ENCODE measurements around the gene PKN1. TPM values are rescaled to one million over a fixed set of nuclear protein-coding genes. Genes with fewer than 3 reads are reported as not detected.

Gene PKN1
- total RNA-seq, 1 experiment from 2014 or later: 205 TPM

DNA sequence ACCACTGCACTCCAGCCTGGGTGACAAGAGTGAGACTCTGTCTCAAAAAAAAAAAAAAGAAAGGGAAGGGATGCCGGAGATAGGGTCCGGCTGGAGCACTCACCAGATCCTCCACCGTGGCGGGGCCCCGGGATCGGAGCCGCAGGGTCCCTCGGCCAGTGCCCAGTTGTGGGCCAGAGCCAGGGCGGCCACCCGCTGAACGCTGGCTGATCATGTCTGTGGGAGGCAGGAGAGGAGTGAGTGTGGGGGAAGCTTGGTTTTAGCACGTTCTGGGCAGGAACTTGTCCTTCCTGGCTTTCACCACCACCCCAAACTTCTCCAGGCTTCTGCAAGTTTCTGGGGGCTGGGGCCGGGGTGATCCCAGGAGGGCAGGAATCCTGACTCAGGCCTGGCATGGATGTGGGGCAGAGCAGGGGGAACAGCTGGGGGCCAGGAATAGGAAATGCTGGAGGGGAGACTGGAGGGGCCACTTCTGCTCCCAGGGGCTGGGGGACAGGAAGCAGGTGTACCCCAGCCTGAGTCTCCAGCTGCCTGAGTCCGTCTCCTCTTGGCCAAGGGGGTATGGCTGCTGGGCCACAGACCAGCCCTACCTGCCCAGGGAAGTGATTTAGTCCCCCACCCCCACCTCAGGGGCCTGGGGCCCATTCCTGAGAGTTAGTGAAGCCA lies 46.3 kb downstream of the PKN1 start:
- Histone ChIP-seq H3K27ac (ENCODE audit: low read length) (no peak overlapping the region), H3K36me3 (ENCODE audit: control insufficient read depth, insufficient read depth, low read length) (no peaks in the 10 kb centered on the region; the same call in 1 of the 2 replicates), H3K27me3 (ENCODE audit: control insufficient read depth, insufficient read depth, low read length) (no peaks in the 10 kb centered on the region), H3K4me1 (ENCODE audit: control insufficient read depth, insufficient read depth, low read length) (peaks cover 24% of the 10 kb centered on the region), H3K9me3 (ENCODE audit: control insufficient read depth, insufficient read depth, low read depth, low read length) (no peaks in the 10 kb centered on the region), H3K4me3 (ENCODE audit: low read depth in 2 of 2, low read length in 2 of 2) (no peak overlapping the region)
- POLR2A ChIA-PET: no interaction called here
- intact Hi-C loops (cut with micrococcal nuclease; ENCODE audit: unreplicated experiment) (no loop called here), in situ Hi-C loops (cut with HindIII; ENCODE audit: low pct_unique_long_range_greater_than_20kb, low sequenced_read_pairs) (no loop called here)
- ATAC-seq: no peak
- TF ChIP-seq, protein P1, sequence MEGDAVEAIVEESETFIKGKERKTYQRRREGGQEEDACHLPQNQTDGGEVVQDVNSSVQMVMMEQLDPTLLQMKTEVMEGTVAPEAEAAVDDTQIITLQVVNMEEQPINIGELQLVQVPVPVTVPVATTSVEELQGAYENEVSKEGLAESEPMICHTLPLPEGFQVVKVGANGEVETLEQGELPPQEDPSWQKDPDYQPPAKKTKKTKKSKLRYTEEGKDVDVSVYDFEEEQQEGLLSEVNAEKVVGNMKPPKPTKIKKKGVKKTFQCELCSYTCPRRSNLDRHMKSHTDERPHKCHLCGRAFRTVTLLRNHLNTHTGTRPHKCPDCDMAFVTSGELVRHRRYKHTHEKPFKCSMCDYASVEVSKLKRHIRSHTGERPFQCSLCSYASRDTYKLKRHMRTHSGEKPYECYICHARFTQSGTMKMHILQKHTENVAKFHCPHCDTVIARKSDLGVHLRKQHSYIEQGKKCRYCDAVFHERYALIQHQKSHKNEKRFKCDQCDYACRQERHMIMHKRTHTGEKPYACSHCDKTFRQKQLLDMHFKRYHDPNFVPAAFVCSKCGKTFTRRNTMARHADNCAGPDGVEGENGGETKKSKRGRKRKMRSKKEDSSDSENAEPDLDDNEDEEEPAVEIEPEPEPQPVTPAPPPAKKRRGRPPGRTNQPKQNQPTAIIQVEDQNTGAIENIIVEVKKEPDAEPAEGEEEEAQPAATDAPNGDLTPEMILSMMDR (IDR thresholded peaks at IDR 0.05): no peak
- TF ChIP-seq POLR2AphosphoS5 (IDR thresholded peaks at IDR 0.05; ENCODE audit: low read depth, low read length) (no peak), SIN3A (IDR thresholded peaks at IDR 0.05; ENCODE audit: borderline replicate concordance, insufficient read depth, low read depth, low read length) (no peak), TCF7L2 (IDR thresholded peaks at IDR 0.05; ENCODE audit: low read depth, low read length) (no peak), REST (IDR thresholded peaks at IDR 0.05; ENCODE audit: insufficient read depth in 1 of 2, low read depth in 2 of 2, low read length in 1 of 2) (no peak)
- CTCF ChIA-PET: interaction anchor here (0.7 to 1.1 kb wide), 2 partner anchors 281 to 343 kb away, joined by 4 to 5 read pairs; partner anchors contain the start of gene ASF1B
- no peak for DNase-seq (ENCODE audit: low read depth, low spot score)
- BruUV-seq (replicated peaks): no TSS peak

- TF ChIP-seq, protein P1 (IDR thresholded peaks at IDR 0.05): peak; percentile 94
- TF ChIP-seq TCF7L2 (IDR thresholded peaks at IDR 0.05; ENCODE audit: low read depth, low read length) (no peak), SIN3A (IDR thresholded peaks at IDR 0.05; ENCODE audit: borderline replicate concordance, insufficient read depth, low read depth, low read length) (no peak), REST (IDR thresholded peaks at IDR 0.05; ENCODE audit: insufficient read depth in 1 of 2, low read depth in 2 of 2, low read length in 1 of 2) (no peak)
- intact Hi-C loops (cut with micrococcal nuclease; ENCODE audit: unreplicated experiment) (no loop called here), in situ Hi-C loops (cut with HindIII; ENCODE audit: low pct_unique_long_range_greater_than_20kb, low sequenced_read_pairs) (no loop called here)
- ChIA-PET POLR2A (no interaction called here), CTCF (interaction anchor here (0.5 to 1.1 kb wide), 5 partner anchors 80 to 400 kb away, joined by 3 to 9 read pairs (median 4); no protein-coding TSS in a partner anchor)
- H3K27ac ChIP-seq (ENCODE audit: low read length): no peak overlapping the region
- DNase-seq (ENCODE audit: low read depth, low spot score) (no peak), ATAC-seq (peak; percentile 63)
- BruUV-seq (replicated peaks): no TSS peak
- no peaks in the 10 kb centered on the region for H3K27me3 ChIP-seq (ENCODE audit: control insufficient read depth, insufficient read depth, low read length)
- H3K9me3 ChIP-seq (ENCODE audit: control insufficient read depth, insufficient read depth, low read depth, low read length): no peaks in the 10 kb centered on the region
- H3K4me1 ChIP-seq (ENCODE audit: control insufficient read depth, insufficient read depth, low read length): peaks cover 24% of the 10 kb centered on the region
- no peaks in the 10 kb centered on the region; the same call in 1 of the 2 replicates for H3K36me3 ChIP-seq (ENCODE audit: control insufficient read depth, insufficient read depth, low read length)
- H3K4me3 ChIP-seq (ENCODE audit: low read depth in 2 of 2, low read length in 2 of 2): no peak overlapping the region
Measured at GRCh38 chr19:14479975-14480699, 47.0 kb downstream of the PKN1 start.
